GM19351 (cell line): ENCODE measurements around the gene PEDS1.
"Not testable (repeated sequence)": the region's sequence is repeated elsewhere in the genome, so short reads cannot be mapped to it uniquely, and the experiment has no call there.

Source experiments
- ATAC-seq: cut with Tn5 transposase; IDR thresholded peaks from one replicate; pipeline ENCODE4 v1.9.1; 2021; ENCODE audit warnings: mild to moderate bottlenecking, moderate library complexity; ENCODE audit not compliant: unreplicated experiment

PEDS1 gene

DNA sequence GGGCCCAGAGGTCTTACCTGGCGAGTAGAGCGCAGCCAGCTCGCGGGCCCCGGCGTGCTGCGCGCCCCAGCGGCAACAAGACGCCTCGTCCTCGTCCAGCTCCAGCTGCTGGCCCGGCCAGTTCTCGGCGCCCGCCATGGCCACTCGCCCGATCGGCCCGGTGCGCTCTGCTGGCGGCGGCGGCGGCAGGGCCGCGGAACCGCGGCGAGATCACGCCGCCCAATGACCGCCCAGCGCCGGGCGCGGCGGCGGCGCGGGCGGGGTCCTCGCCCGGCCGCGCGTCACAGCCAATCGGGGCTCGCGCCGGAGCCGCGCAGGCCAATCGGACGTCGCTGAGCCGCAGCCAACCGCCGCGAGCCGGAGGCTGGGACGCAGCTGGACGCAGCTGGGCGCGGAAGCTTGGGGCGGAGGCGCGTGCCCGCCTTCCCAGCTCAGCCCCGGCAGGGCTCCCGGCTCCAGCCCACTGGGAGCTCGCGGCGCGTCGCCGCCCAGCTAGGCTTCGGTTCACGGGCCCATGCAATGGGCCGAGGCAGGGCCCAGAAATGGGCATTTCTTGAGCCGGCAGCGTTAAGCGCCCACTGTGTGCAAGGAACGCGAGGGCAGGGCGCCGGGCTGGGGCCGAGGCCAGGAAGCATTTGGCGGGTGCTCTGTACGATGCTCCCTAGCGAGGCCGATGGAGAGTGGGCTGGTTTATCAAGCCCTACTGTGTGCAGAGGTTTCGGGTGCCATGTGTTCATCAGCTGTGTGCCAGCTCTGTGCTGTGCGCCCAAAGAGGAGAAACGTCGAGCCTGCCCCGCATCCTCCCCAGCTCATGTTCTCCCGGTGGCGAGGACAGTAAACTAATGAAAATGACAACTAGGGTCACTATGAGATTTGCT lies at the start of gene PEDS1:
Gene PEDS1, minus strand, starts transcription at position 224 of the 878 bp plus-strand sequence. Its CDS starts 86 bp downstream, at position 138.
- ATAC-seq = peak; percentile 93

DNA sequence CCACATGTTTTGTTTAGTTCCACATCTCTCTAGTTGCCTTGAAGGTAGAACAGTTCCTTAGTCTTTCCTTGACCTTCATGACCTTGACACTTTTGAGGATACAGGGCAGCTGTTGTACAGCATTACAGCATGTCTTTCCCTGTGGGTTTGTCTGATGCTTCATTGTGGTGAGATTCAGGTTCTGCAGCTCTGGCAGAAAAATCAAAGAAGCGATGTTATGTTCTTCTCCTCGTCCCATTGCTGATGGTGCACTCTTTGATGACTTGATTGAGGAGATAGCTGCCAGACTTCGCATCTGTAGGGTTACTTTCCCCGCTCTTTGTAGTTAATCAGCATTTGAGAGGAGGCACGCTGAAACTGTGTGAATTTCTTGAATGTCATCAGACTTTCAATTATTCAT lies 49.2 kb upstream of the PEDS1 start:
- ATAC-seq = no peak

DNA sequence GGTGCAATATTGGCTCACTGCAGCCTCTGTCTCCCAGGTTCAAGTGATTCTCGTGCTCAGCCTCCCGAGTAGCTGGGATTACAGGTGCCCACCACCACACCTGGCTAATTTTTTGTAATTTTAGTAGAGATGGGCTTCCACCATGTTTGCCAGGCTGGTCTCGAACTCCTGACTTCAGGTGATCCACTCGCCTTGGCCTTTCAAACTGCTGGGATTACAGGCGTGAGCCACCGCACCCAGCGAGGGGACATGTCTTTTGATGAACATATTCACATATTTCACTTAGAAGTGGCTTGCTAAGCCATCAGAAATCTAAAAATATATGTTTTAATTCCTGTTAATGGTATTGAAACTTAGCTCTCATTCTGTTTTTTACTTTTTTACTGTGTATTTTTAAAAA lies 48.2 kb upstream of the PEDS1 start:
- not testable (repeated sequence) for ATAC-seq

DNA sequence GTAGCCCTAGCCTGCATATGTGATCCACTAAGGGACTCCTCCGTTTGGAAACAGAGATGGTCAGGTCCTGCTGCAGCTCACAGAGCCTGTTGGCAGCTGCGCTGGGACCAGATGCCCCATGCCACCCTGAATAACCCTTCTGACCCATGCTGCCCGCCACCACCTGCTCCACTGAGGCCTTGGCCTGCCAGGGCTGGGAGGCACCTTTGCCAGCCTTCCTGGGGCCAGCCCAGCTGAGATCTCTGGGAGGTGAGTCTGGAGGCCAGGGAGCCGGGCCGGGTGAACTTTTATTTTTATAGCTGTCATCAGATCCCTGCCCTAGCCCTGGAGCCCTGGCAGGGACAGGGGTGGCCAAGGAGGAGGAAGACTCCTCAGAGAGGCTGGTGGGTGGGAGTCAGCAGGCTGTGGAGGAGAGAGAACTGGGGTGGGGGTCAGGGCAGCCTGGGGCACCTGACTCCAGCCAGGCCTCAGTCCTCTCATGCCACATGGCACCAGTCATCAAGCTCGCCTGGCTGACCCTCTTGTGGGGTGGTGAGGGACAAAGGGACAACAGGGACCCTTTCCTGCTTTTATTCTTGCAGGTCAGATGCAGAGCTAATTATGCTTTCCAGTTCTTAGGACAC lies 47.1 kb upstream of the PEDS1 start:
- no peak for ATAC-seq

DNA sequence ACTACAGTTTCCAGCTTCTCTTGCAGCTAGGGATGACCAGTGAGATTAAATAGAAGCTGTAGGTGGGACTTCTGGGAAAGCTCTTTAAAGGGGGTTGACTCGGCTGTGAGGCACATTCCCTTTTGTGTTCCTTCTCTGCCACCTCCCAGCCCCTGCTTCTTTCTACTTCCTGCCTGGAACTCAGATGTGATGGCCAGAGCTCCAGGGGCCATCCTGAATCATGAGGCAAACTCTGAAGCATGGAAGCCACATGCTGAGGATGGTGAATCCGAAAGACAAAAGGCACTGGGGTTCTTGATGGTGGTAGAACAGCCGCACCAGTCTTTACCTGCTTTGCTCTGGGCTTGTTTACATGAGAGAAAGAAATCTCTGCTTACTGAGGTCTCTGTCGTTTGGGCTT lies 46.2 kb upstream of the PEDS1 start:
- no peak for ATAC-seq

DNA sequence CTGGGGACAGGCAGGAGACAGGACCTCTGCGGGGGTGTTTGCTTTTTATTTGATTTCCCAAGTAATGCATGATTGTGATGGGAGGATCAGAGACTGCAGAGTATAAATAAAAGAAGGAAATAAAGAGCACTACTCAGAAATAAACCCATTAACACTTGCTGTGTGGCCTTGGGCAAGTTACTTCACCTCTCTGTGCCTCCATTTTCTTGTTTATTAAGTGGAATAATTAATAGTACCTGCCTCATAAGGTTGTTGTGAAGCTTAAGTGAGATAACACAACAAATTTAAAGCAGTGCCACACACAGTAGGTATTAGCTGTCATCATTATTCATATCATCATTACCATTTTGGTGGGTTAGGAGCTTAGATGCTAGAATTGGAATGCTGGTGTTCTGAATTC lies 45.2 kb upstream of the PEDS1 start:
- ATAC-seq = no peak

DNA sequence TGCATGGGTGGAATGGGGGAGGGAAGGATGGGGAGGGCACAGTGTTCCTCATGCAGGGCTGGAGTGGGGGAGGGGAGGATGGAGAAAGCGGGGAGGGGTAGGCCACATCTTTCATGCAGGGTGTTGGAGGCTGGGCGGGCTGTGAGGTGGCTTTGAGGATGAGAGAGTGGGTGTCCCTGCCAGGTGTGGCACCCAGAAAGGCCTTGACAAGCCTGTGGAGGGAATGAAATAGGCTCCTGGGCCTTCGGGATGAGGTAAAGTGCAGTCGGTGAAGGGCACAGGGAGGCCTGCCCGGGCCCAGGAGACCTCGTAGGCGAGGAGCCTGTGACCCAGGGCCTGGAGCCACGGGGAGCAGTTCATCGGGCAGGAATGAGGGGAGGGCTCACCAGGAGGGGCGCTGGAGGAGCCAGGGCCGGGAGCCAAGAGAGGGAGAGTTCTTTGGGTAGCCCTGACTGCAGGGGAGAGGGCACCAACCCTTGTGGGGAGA lies 44.7 kb upstream of the PEDS1 start:
- ATAC-seq = no peak

DNA sequence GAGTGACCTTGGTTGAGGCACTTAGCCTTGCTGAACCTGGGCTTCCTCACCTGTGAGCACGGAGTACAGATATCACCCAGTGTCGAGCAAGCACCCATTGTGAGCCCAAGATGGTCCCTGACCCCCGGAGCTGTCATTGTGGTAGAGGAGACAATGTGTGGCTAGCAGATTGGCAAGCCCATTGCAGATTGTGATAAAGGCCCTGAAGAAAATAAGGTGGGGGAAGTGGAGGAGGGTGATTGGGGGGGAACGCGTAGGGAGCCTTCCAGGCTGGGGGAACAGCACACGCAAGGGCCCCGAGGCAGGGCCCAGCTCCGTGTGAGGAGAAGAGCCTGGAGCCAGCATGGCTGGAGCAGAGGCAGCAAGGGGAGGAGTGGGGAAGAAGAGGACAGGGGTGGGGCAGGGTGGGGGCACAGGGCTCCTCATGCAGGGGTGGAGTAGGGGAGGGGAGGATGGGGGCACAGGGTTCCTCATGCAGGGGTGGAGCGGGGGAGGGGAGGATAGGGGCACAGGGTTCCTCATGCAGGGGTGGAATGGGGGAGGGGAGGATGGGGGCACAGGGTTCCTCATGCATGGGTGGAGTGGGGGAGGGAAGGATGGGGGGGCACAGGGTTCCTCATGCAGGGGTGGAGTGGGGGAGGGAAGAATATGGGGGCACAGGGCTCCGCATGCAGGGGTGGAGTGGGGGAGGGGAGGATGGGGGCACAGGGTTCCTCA lies 44.1 kb upstream of the PEDS1 start:
- no peak for ATAC-seq

DNA sequence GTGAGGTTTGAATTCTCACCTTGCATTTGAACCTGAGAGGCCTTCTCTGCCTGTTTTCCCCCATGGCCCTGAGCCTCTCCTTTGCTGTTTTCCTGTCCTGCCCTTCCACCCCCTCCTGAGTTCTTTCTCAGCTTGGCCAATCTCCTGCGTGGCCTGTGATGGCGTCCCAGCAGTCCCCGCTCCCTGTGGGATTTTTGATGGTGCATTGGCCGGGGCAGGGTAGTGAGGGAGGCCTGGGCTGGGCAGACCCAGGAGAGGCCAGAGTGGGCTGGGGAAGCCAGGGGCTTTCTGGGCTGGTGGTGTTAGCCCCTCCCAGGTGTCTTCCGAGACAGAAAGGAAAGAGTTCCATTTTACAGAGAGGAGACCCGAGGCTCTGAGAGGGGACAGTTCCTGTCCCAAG lies 43.4 kb upstream of the PEDS1 start:
- no peak for ATAC-seq

DNA sequence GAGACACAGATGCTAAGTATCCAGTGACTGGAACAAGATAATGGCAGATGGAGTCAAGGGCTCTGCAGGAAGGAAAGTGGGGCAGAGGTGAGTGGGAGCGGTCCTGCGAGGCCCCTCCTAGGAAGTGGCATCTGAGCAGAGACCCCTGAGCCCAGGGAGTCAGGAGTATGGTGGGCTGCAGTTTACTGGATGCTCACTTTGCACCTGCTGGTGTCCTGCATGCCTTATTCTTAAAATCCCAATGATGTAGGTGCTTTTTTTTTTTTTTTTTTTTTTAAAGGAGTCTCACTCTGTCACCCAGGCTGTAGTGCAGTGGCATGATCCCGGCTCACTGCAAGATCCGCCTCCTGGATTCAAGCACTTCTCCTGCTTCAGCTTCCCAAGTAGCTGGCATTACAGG lies 42.7 kb upstream of the PEDS1 start:
- ATAC-seq = no peak

DNA sequence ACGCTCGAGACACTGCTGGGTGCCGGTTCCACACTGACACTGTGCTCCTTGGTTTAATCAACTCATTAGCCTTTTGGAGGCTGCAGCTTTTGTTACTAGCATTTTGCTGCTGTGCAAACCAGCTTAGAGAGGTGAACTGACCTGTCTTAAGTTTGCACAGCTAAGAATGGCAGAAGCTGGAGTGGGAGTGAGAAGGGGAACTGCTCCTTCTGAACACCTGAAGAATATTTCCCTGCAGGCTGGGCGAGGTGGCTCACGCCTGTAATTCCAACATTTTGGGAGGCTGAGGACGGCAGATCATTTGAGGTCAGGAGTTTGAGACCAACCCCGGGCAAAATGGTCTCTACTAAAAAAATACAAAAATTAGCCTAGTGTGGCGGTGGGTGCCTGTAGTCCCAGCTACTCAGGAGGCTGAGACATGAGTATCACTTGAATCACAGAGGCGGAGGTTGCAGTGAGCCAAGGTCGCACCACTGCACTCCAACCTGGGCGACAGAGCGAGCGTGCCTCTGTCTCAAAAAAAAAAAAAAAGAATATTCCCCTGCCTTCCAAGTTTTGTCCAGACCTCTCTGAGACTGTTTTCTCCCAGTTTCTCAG lies 42.1 kb upstream of the PEDS1 start:
- no peak for ATAC-seq

DNA sequence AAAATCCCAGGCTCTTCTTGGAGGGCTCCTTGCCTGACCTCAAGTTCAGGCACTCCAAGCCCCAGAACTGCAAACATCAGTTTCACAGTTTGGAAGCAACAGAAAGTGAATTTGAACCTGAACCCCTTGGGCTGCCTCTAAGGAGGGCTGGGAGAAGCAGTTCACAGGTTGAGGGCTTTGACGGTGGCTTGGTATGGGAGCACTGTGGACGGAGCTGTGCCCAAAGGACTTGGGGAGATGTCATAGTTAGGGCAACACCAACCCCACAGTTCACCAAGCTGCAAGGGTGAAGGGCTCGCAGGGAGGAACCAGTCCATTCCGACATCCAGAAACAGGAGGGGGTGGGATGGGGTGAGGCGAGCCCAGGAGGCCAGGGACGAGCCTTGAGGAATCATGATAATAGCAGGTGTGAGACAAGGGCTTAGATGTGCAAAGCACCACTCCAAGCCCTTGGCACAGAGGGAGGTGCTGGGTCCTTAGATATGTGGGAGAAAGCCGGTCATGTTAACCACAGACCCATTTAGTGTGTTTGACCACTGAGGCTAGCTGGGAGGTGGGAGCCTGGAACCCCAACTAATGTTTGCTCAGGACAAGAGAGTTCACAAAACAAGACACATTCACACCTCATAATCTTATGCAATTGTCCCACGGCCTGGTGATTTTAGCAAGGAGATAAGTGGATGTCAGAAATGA lies 41.5 kb upstream of the PEDS1 start:
- no peak for ATAC-seq

DNA sequence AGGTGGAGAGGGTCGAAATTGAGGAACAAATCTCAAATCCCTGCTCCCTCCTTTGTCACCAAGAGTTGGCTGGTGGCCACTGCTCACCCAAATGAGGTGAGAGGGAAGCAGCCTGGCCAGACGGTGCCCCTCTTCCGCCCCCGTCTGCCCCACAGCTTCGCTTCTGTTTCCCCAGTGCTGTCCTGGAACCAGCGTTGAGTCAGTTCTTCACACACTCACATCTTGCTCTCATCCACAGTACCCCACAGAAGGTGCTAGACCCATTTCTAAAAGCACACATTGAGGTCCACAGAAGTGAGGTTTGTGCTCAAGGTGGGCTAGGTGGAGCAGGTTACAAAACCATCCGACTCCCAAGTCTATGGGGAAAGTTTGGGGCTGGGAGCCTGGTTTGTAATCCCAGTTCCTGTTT lies 40.9 kb upstream of the PEDS1 start:
- no peak for ATAC-seq

DNA sequence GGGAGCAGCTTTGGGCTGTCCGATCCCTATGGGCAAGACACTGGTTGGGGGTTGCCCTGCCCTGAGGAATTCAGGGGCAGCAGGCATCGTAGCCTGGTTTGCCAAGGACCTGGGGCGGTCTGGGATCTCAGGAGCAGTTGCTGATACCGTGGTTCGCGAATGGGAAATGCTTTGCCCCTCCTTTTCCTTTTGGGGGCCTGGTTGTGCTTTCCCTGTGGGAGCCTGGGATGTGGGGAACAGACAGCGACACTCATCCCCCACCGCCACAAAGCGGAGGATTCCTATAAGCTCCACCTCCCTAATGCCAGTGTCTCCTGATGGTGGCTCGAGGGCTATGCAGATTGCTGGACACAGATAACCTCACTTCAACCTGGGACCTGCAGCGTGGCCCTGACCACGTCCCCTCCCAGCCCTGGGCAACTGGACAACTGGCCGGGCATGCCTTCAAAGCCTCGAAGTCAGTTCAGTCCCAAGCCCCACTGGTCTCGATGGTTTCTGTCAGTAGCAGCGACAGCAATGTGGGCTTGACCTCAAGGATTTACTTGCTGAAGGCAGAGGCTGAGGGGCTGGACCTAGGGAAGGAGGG lies 40.4 kb upstream of the PEDS1 start:
- no peak for ATAC-seq

DNA sequence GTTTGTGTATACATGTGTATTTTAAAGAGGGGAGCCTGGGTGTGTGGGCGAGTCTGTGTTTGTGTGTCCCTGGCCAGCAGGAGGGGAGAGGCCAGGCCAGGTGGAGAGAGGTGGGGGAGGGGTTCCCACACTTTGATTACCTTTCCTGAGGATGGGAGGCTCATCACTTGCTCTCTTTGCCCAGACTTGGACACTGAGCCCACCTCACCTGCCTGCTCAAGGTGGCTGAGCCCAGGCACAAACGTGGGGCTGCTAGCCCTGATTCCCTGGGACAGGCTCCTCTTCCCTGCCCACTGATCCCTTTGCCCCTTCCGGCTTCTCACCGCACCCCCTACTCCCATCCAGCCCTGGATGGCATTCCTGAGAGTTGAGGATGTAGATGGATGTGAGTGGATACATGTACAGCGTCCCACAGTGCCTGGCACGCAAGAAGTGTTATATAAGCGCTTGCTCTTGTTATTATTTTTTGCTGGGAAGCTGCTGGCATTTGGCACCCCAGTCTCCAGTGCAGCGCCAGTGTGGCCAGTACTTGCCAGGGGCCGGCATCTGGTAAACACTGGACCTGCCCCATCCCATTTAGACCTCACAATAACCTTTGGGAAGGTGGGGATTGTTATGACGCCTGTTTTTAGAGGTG lies 39.8 kb upstream of the PEDS1 start:
- ATAC-seq = no peak

DNA sequence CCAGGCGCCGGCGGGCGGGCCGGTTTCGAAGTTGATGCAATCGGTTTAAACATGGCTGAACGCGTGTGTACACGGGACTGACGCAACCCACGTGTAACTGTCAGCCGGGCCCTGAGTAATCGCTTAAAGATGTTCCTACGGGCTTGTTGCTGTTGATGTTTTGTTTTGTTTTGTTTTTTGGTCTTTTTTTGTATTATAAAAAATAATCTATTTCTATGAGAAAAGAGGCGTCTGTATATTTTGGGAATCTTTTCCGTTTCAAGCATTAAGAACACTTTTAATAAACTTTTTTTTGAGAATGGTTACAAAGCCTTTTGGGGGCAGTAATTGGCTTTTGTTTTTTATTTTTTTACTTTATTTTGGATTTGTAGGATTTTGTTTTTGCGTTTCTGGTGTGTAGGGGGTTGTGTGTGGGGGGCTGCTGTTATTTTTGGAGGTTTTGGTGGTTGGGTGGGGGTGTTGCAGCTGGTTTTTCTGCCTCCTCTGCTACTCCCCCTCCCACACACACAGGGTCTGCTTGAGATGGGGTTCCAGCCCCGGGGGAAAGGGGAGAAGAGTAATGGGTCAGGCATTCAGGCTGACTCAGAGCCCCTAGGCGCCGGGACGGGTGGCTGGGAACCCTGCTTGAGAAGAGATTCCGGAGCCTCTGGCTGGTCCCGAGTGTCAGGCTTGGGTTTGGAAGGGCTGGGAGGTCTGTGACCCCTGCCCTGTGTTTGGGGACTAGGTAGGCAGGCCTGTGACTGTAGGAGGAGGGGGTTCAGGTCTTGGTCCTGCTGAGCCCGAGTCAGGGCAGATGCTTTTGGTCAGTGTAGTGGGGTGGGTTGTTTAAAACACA lies 39.1 kb upstream of the PEDS1 start:
- ATAC-seq = no peak

DNA sequence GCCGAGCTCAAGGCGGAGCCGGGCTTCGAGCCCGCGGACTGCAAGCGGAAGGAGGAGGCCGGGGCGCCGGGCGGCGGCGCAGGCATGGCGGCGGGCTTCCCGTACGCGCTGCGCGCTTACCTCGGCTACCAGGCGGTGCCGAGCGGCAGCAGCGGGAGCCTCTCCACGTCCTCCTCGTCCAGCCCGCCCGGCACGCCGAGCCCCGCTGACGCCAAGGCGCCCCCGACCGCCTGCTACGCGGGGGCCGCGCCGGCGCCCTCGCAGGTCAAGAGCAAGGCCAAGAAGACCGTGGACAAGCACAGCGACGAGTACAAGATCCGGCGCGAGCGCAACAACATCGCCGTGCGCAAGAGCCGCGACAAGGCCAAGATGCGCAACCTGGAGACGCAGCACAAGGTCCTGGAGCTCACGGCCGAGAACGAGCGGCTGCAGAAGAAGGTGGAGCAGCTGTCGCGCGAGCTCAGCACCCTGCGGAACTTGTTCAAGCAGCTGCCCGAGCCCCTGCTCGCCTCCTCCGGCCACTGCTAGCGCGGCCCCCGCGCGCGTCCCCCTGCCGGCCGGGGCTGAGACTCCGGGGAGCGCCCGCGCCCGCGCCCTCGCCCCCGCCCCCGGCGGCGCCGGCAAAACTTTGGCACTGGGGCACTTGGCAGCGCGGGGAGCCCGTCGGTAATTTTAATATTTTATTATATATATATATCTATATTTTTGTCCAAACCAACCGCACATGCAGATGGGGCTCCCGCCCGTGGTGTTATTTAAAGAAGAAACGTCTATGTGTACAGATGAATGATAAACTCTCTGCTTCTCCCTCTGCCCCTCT lies 38.2 kb upstream of the PEDS1 start:
- peak; percentile 32 for ATAC-seq

DNA sequence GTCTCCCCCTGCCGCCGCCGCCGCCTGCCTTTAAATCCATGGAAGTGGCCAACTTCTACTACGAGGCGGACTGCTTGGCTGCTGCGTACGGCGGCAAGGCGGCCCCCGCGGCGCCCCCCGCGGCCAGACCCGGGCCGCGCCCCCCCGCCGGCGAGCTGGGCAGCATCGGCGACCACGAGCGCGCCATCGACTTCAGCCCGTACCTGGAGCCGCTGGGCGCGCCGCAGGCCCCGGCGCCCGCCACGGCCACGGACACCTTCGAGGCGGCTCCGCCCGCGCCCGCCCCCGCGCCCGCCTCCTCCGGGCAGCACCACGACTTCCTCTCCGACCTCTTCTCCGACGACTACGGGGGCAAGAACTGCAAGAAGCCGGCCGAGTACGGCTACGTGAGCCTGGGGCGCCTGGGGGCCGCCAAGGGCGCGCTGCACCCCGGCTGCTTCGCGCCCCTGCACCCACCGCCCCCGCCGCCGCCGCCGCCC lies 37.6 kb upstream of the PEDS1 start:
- ATAC-seq = peak; percentile 31
